ENCODE results near the gene CASP6. TPM values are rescaled to one million over a fixed set of nuclear protein-coding genes. Genes with fewer than 3 reads are reported as not detected.

Gene CASP6
- total and polyA plus RNA-seq, 2 donors (not counting 1 experiment from before 2014, with no cell fraction given) = 7.7 to 11.6 TPM

GRCh38 chr4:109749388-109750082 is 46.3 kb upstream of the CASP6 start:
- no peak overlapping the region for H3K4me3 Mint-ChIP-seq
- TF ChIP-seq, protein P1, sequence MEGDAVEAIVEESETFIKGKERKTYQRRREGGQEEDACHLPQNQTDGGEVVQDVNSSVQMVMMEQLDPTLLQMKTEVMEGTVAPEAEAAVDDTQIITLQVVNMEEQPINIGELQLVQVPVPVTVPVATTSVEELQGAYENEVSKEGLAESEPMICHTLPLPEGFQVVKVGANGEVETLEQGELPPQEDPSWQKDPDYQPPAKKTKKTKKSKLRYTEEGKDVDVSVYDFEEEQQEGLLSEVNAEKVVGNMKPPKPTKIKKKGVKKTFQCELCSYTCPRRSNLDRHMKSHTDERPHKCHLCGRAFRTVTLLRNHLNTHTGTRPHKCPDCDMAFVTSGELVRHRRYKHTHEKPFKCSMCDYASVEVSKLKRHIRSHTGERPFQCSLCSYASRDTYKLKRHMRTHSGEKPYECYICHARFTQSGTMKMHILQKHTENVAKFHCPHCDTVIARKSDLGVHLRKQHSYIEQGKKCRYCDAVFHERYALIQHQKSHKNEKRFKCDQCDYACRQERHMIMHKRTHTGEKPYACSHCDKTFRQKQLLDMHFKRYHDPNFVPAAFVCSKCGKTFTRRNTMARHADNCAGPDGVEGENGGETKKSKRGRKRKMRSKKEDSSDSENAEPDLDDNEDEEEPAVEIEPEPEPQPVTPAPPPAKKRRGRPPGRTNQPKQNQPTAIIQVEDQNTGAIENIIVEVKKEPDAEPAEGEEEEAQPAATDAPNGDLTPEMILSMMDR (IDR thresholded peaks at IDR 0.05) = no peak
- no peak for TF ChIP-seq EZH2 (IDR thresholded peaks at IDR 0.05; ENCODE audit: borderline replicate concordance, insufficient read depth, low read depth, low read length, poor library complexity, severe bottlenecking)
- WGBS (ENCODE audit: insufficient coverage) = 100% methylated on average over 1 of the region's 7 CpGs
- Histone ChIP-seq H3K4me1 (ENCODE audit: control insufficient read depth in 2 of 2, insufficient read depth in 2 of 2, low read length in 2 of 2) (no peaks in the 10 kb centered on the region), H3K36me3 (replicated peaks in 1 of 2; ENCODE audit: control extremely low read depth in 1 of 2, control insufficient read depth in 1 of 2, extremely low read depth in 1 of 2, insufficient read depth in 2 of 2, low read length in 1 of 2) (no peaks in the 10 kb centered on the region), H3K79me2 (ENCODE audit: control insufficient read depth, insufficient read depth, low read length) (no peaks in the 10 kb centered on the region), H3K4me3 (ENCODE audit: control extremely low read depth in 1 of 5, extremely low read depth in 1 of 5, insufficient read depth in 1 of 5, low read depth in 2 of 5, low read length in 4 of 5) (no peak overlapping the region), H4K20me1 (ENCODE audit: control insufficient read depth, insufficient read depth, low read length, poor library complexity, severe bottlenecking) (no peaks in the 10 kb centered on the region), H2AFZ (ENCODE audit: insufficient read depth, low read depth, low read length, poor library complexity, severe bottlenecking) (no peak overlapping the region), H3K9ac (ENCODE audit: low read length) (no peak overlapping the region), H3K9me3 (ENCODE audit: control extremely low read depth in 1 of 3, control insufficient read depth in 2 of 3, insufficient read depth in 1 of 3, low read length in 2 of 3) (no peaks in the 10 kb centered on the region), H3K4me2 (replicated peaks; ENCODE audit: low read depth, low read length, poor library complexity, severe bottlenecking) (no peak overlapping the region), H3K27me3 (replicated peaks in 1 of 4; ENCODE audit: control extremely low read depth in 1 of 4, control insufficient read depth in 3 of 4, insufficient read depth in 4 of 4, low read length in 3 of 4) (peaks cover 0 to 8% (median 0%) of the 10 kb centered on the region in 4 experiments), H3K27ac (ENCODE audit: low read length in 2 of 2) (no peak overlapping the region)
- H3K9me3 Mint-ChIP-seq (ENCODE audit: insufficient read depth) = no peaks in the 10 kb centered on the region
- ATAC-seq (ENCODE audit: low read depth) (no peak), DNase-seq (no peak)
- intact Hi-C loops (cut with micrococcal nuclease) = no loop called here
- peaks cover 23% of the 10 kb centered on the region for H3K27me3 Mint-ChIP-seq
- H3K4me1 Mint-ChIP-seq = no peaks in the 10 kb centered on the region
- POLR2A ChIA-PET = no interaction called here
- no peak overlapping the region for H3K27ac Mint-ChIP-seq
- CTCF ChIA-PET = no interaction called here

DNA sequence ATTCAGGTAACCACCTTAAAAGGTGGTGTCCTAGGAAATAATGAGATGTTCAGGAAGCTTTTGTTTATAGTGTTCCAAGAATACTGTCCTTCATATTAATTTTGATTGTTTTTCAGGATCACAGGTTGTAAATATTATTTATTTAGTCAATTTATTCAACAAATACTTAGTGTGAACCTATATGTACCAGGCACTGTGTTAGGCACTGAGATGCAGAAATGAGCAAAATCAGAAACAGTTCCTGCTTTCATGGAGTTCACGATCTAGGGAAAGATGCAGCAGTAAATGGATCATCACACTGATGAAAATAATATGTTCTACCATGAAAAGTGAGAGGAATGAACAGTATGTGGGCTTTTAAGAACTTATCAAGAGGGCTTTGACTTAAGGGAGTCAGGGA is 44.9 kb upstream of the CASP6 start:
- Histone ChIP-seq H3K36me3 (replicated peaks in 1 of 2; ENCODE audit: control extremely low read depth in 1 of 2, control insufficient read depth in 1 of 2, extremely low read depth in 1 of 2, insufficient read depth in 2 of 2, low read length in 1 of 2) (no peaks in the 10 kb centered on the region), H3K27ac (ENCODE audit: low read length in 2 of 2) (no peak overlapping the region), H4K20me1 (ENCODE audit: control insufficient read depth, insufficient read depth, low read length, poor library complexity, severe bottlenecking) (no peaks in the 10 kb centered on the region), H3K4me1 (ENCODE audit: control insufficient read depth in 2 of 2, insufficient read depth in 2 of 2, low read length in 2 of 2) (no peaks in the 10 kb centered on the region), H3K4me3 (ENCODE audit: control extremely low read depth in 1 of 5, extremely low read depth in 1 of 5, insufficient read depth in 1 of 5, low read depth in 2 of 5, low read length in 4 of 5) (no peak overlapping the region), H2AFZ (ENCODE audit: insufficient read depth, low read depth, low read length, poor library complexity, severe bottlenecking) (no peak overlapping the region), H3K9ac (ENCODE audit: low read length) (no peak overlapping the region), H3K9me3 (ENCODE audit: control extremely low read depth in 1 of 3, control insufficient read depth in 2 of 3, insufficient read depth in 1 of 3, low read length in 2 of 3) (no peaks in the 10 kb centered on the region), H3K4me2 (replicated peaks; ENCODE audit: low read depth, low read length, poor library complexity, severe bottlenecking) (no peak overlapping the region), H3K79me2 (ENCODE audit: control insufficient read depth, insufficient read depth, low read length) (no peaks in the 10 kb centered on the region), H3K27me3 (replicated peaks in 1 of 4; ENCODE audit: control extremely low read depth in 1 of 4, control insufficient read depth in 3 of 4, insufficient read depth in 4 of 4, low read length in 3 of 4) (peaks cover 0 to 11% (median 0%) of the 10 kb centered on the region in 4 experiments)
- TF ChIP-seq EZH2 (IDR thresholded peaks at IDR 0.05; ENCODE audit: borderline replicate concordance, insufficient read depth, low read depth, low read length, poor library complexity, severe bottlenecking) = no peak
- TF ChIP-seq, protein P1 (IDR thresholded peaks at IDR 0.05) = no peak
- no peak overlapping the region for H3K4me3 Mint-ChIP-seq
- intact Hi-C loops (cut with micrococcal nuclease) = no loop called here
- ATAC-seq (ENCODE audit: low read depth) (no peak), DNase-seq (no peak)
- H3K27me3 Mint-ChIP-seq = peaks cover 21% of the 10 kb centered on the region
- H3K4me1 Mint-ChIP-seq = no peaks in the 10 kb centered on the region
- POLR2A ChIA-PET = no interaction called here
- WGBS (ENCODE audit: insufficient coverage) = no CpG with 5 or more reads among the region's 1 CpG
- H3K27ac Mint-ChIP-seq = no peak overlapping the region
- H3K9me3 Mint-ChIP-seq (ENCODE audit: insufficient read depth) = no peaks in the 10 kb centered on the region
- CTCF ChIA-PET = no interaction called here
